Panc1 (cell line): ENCODE results near the gene VN1R5.

Source experiments
- CTCF ChIP-seq: fragments of 450-650 bp; IDR thresholded peaks from 2 replicates; pipeline ENCODE4 v1.5.1; 2017; ENCODE audit warnings: mild to moderate bottlenecking
- POLR2AphosphoS5 ChIP-seq: IDR thresholded peaks from 2 replicates; pipeline ENCODE4 v1.6.1; 2012; ENCODE audit warnings: mild to moderate bottlenecking, low read depth, low read length, moderate library complexity
- TF ChIP-seq, protein P1 (sequence below), 2 experiments: IDR thresholded peaks; 2 replicates each; pipeline ENCODE4 v1.6.1; 2011 to 2012; ENCODE audit warnings: low read depth in 2 of 2, control low read depth in 1 of 2, low read length in 1 of 2, mild to moderate bottlenecking in 1 of 2, moderate library complexity in 1 of 2; ENCODE audit not compliant: insufficient read depth in 1 of 2

- TF ChIP-seq, protein P1, sequence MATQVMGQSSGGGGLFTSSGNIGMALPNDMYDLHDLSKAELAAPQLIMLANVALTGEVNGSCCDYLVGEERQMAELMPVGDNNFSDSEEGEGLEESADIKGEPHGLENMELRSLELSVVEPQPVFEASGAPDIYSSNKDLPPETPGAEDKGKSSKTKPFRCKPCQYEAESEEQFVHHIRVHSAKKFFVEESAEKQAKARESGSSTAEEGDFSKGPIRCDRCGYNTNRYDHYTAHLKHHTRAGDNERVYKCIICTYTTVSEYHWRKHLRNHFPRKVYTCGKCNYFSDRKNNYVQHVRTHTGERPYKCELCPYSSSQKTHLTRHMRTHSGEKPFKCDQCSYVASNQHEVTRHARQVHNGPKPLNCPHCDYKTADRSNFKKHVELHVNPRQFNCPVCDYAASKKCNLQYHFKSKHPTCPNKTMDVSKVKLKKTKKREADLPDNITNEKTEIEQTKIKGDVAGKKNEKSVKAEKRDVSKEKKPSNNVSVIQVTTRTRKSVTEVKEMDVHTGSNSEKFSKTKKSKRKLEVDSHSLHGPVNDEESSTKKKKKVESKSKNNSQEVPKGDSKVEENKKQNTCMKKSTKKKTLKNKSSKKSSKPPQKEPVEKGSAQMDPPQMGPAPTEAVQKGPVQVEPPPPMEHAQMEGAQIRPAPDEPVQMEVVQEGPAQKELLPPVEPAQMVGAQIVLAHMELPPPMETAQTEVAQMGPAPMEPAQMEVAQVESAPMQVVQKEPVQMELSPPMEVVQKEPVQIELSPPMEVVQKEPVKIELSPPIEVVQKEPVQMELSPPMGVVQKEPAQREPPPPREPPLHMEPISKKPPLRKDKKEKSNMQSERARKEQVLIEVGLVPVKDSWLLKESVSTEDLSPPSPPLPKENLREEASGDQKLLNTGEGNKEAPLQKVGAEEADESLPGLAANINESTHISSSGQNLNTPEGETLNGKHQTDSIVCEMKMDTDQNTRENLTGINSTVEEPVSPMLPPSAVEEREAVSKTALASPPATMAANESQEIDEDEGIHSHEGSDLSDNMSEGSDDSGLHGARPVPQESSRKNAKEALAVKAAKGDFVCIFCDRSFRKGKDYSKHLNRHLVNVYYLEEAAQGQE (IDR thresholded peaks at IDR 0.05; ENCODE audit: insufficient read depth in 1 of 2, low read depth in 2 of 2, low read length in 1 of 2), result no peak
- TF ChIP-seq CTCF (no peak), POLR2AphosphoS5 (no peak)
Measured at GRCh38 chr1:247297263-247298123, 41.6 kb downstream of the VN1R5 start.
